ENCODE data around the gene PLCE1. TPM values are rescaled to one million over a fixed set of nuclear protein-coding genes. Genes with fewer than 3 reads are reported as not detected.

PLCE1 gene
- total and polyA plus RNA-seq, 2 of the 8 experiments (the other 6 are each of a cell fraction or from before 2014, with no cell fraction given): 0.05 to 0.06 TPM

DNA sequence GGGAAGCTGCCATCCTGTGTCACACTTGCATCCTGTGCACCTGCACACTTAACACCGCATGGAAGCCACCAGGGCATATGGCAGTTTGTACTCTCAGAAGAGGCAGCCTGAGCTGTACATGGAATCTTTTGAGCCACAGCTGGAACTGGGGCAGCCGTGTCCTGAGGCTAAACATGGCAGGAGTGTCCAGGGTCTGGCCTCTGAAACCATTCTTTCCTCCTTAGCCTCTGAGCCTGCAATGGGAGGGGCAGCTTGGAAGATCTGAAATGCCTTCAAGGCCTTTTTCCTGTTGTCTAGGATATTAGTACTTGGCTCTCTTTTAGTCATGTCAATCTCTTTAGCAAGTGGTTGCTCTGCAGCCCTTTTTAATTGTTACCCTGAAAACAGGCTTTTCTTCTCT is 16.4 kb downstream of the PLCE1 start:
- no peak for FAIRE-seq
- CTCF ChIA-PET (ENCODE audit: partially characterized antibody): no interaction called here

More for the DNA sequence above, 16.4 kb downstream of the PLCE1 start:
- no peak overlapping the region for H2BK15ac ChIP-seq (ENCODE audit: low read length)
- POLR2A ChIA-PET (ENCODE audit: partially characterized antibody): no interaction called here
- no peak overlapping the region for H3K27ac ChIP-seq (ENCODE audit: low read depth, low read length)
- no peak overlapping the region for H3K4me2 ChIP-seq (ENCODE audit: insufficient read depth in 1 of 2, low read depth in 2 of 2, low read length in 2 of 2)
- H3K14ac ChIP-seq (ENCODE audit: insufficient read length): no peak overlapping the region
- no peaks in the 10 kb centered on the region for H3K79me1 ChIP-seq (ENCODE audit: low read depth, low read length)
- DNase-seq (ENCODE audit: low read depth in 1 of 2, low spot score in 2 of 2): no peak
- H3K23me2 ChIP-seq (ENCODE audit: low read depth, low read length): peaks cover 2% of the 10 kb centered on the region; the same call in 1 of the 2 replicates
- no peak overlapping the region for H2AK5ac ChIP-seq (ENCODE audit: low read depth, low read length)
- H2BK5ac ChIP-seq (ENCODE audit: low read depth, low read length): no peak overlapping the region
- no peak overlapping the region for H4K91ac ChIP-seq (replicated peaks; ENCODE audit: insufficient read length, low read length)
- no peak overlapping the region for H2BK12ac ChIP-seq (ENCODE audit: low read depth, low read length)
- H3K4me3 ChIP-seq (ENCODE audit: extremely low read depth in 1 of 4, insufficient read depth in 2 of 4, low read depth in 3 of 4, low read length in 4 of 4): no peak overlapping the region
- no peak overlapping the region for H2BK120ac ChIP-seq (replicated peaks; ENCODE audit: low read depth, low read length)
- no peak overlapping the region for H2BK20ac ChIP-seq (ENCODE audit: low read length)
- no peak overlapping the region for H2AFZ ChIP-seq (ENCODE audit: low read length)
- no peaks in the 10 kb centered on the region for H3K79me2 ChIP-seq (ENCODE audit: control insufficient read depth in 1 of 2, insufficient read depth in 2 of 2, low read length in 2 of 2)
- H4K5ac ChIP-seq (ENCODE audit: insufficient read length, low read depth, low read length): no peak overlapping the region
- H3K36me3 ChIP-seq (ENCODE audit: control insufficient read depth in 2 of 4, insufficient read depth in 4 of 4, low read length in 3 of 4): no peaks in the 10 kb centered on the region
- H3K4ac ChIP-seq (replicated peaks; ENCODE audit: insufficient read length, low read depth, low read length): no peak overlapping the region
- no peak for TF ChIP-seq RFX5 (IDR thresholded peaks at IDR 0.05; ENCODE audit: borderline replicate concordance, low read depth, low read length)
- no peak for TF ChIP-seq KDM1A (IDR thresholded peaks at IDR 0.05; ENCODE audit: borderline replicate concordance, low read length)
- no peak for TF ChIP-seq SAP30 (IDR thresholded peaks at IDR 0.05; ENCODE audit: insufficient read depth, insufficient replicate concordance, low read length)
- no peak for TF ChIP-seq RNF2 (IDR thresholded peaks at IDR 0.05; ENCODE audit: borderline replicate concordance, low read depth, low read length, missing control alignments, poor library complexity, severe bottlenecking)
- WGBS, 2 experiments (ENCODE audit: extremely low coverage in 1 of 2, insufficient coverage in 1 of 2, insufficient read length in 1 of 2, insufficient replicate concordance in 2 of 2, low coverage in 1 of 2, low lambda C conversion rate in 2 of 2, missing lambda C conversion rate in 1 of 2): 89% methylated on average over 2 of the region's 2 CpGs; no CpG with 5 or more reads in 1 of the 2 experiments
- no peak overlapping the region for H3K56ac ChIP-seq (replicated peaks; ENCODE audit: insufficient read length, low read depth, low read length)
- H4K8ac ChIP-seq (ENCODE audit: extremely low read depth, insufficient read depth, low read length): no peak overlapping the region
- no peak overlapping the region for H3K9ac ChIP-seq (replicated peaks in 1 of 4; ENCODE audit: extremely low read depth in 1 of 4, low read depth in 3 of 4, low read length in 3 of 4)
- no peaks in the 10 kb centered on the region for H4K20me1 ChIP-seq (replicated peaks in 1 of 2; ENCODE audit: control insufficient read depth in 1 of 2, insufficient read depth in 2 of 2, low read length in 2 of 2)
- H3K18ac ChIP-seq (ENCODE audit: extremely low read depth, low read length): no peak overlapping the region
- H3K4me1 ChIP-seq (replicated peaks in 1 of 4; ENCODE audit: control insufficient read depth in 3 of 4, insufficient read depth in 4 of 4, low read length in 3 of 4): peaks cover 0 to 4% (median 0%) of the 10 kb centered on the region in 4 experiments; a peak in 2 of 7 replicates
- 0 out of 4 replicates have a peak, but pooled peaks cover 0 to 8% of the 10 kb centered on the region in 2 experiments for H3K9me3 ChIP-seq (ENCODE audit: insufficient read depth in 2 of 2, low read depth in 1 of 2, low read length in 1 of 2)
- H3K23ac ChIP-seq (ENCODE audit: insufficient read length): no peak overlapping the region
- no peaks in the 10 kb centered on the region for H3K27me3 ChIP-seq (replicated peaks in 1 of 4; ENCODE audit: control insufficient read depth in 3 of 4, extremely low read depth in 1 of 4, insufficient read depth in 3 of 4, low read length in 3 of 4)

All from H1 (cell line).